HepG2 (cell line): ENCODE data around the gene CUL1. TPM values are rescaled to one million over a fixed set of nuclear protein-coding genes. Genes with fewer than 3 reads are reported as not detected.

Experiments used
- ATAC-seq: fragments of 200-7000 bp; cut with Tn5 transposase; 3 replicates; pipeline ENCODE4 v1.9.1; 2020; ENCODE audit warnings: mild to moderate bottlenecking, moderate library complexity
- BruUV-seq: library from RNA; stranded (reverse); fragments of 400-500 nt; replicated peaks from 2 replicates; lab custom pipeline; 2021; lab: Mats Ljungman, UMichigan
- CTCF ChIA-PET: fragments of 300-600 bp; formaldehyde crosslinking; extraction: SDS; loops from one replicate; lab custom pipeline; 2021; ENCODE audit warnings: low total read pairs, inconsistent platforms, low intra/inter-chr PET ratio; lab: Yijun Ruan, JAX
- POLR2A ChIA-PET: fragments of 350-600 bp; sonication (Branson Sonifier 250); formaldehyde crosslinking; loops from one replicate; lab custom pipeline; 2020; ENCODE audit warnings: antibody characterized with exemption, inconsistent platforms; lab: Yijun Ruan, JAX
- DNase-seq: peaks from one replicate; pipeline ENCODE4 v3.0.0-alpha.2; 2015; ENCODE audit warnings: low spot score
- FAIRE-seq: peaks from 3 replicates; lab custom pipeline; 2011; peaks lifted over from hg19 to GRCh38; lab: Jason Lieb, UNC
- H2AFZ ChIP-seq: one replicate; pipeline ENCODE4 v1.6.1; 2011; ENCODE audit warnings: low read length, inconsistent platforms
- H3K27ac ChIP-seq: fragments of 300-600 bp; 3 replicates; pipeline ENCODE4 v1.8.0; 2011; ENCODE audit warnings: mixed run types, mild to moderate bottlenecking, mixed read lengths, low read length, inconsistent platforms; ENCODE audit not compliant: insufficient read depth; ENCODE audit errors: extremely low read length
- H3K27me3 ChIP-seq, 2 experiments: fragments of 200-600 bp in 1 of 2; 2 replicates in 1 of 2; 3 replicates in 1 of 2; pipeline versions ENCODE4 v1.6.0 to v1.8.0; 2011; ENCODE audit warnings: low read length in 2 of 2, mild to moderate bottlenecking in 2 of 2, moderate library complexity in 2 of 2, inconsistent platforms in 1 of 2; ENCODE audit not compliant: insufficient read depth in 2 of 2, control insufficient read depth in 1 of 2
- H3K36me3 ChIP-seq, 2 experiments: fragments of 200-600 bp in 1 of 2; replicated peaks in 1 of 2; 2 replicates in 1 of 2; 3 replicates in 1 of 2; pipeline versions ENCODE4 v1.5.1 to v1.8.0; 2011; ENCODE audit warnings: low read length in 2 of 2, inconsistent platforms in 1 of 2; ENCODE audit not compliant: insufficient read depth in 2 of 2, control insufficient read depth in 1 of 2
- H3K4me1 ChIP-seq: 2 replicates; pipeline ENCODE4 v1.5.1; 2012; ENCODE audit warnings: low read length, inconsistent platforms; ENCODE audit not compliant: insufficient read depth
- H3K4me2 ChIP-seq: 2 replicates; pipeline ENCODE4 v1.6.0; 2011; ENCODE audit warnings: low read depth, low read length, inconsistent platforms
- H3K4me3 ChIP-seq, 3 experiments: fragments of 200-600 bp in 1 of 3; sonication (generic), shearing (Covaris generic) in 1 of 3; replicated peaks in 1 of 3; 2 replicates each; pipeline ENCODE4 v1.5.1; 2011 to 2016; ENCODE audit warnings: low read length in 3 of 3, inconsistent platforms in 2 of 3, low read depth in 2 of 3, mild to moderate bottlenecking in 2 of 3, control low read depth in 1 of 3, mixed read lengths in 1 of 3; ENCODE audit not compliant: insufficient read depth in 1 of 3
- H3K79me2 ChIP-seq: one replicate; pipeline ENCODE4 v1.6.1; 2011; ENCODE audit warnings: low read length, inconsistent platforms; ENCODE audit not compliant: insufficient read depth
- H3K9ac ChIP-seq: 2 replicates; pipeline ENCODE4 v1.6.0; 2011; ENCODE audit warnings: mild to moderate bottlenecking, low read depth, low read length, inconsistent platforms; ENCODE audit not compliant: insufficient read depth
- H3K9me3 ChIP-seq: 2 replicates; pipeline ENCODE4 v1.5.1; 2012; ENCODE audit warnings: mild to moderate bottlenecking, low read length
- H4K20me1 ChIP-seq: 2 replicates; pipeline ENCODE4 v1.6.0; 2011; ENCODE audit warnings: inconsistent platforms, mild to moderate bottlenecking, low read length, moderate library complexity; ENCODE audit not compliant: insufficient read depth
- BATF2 ChIP-seq: sonication (generic); formaldehyde crosslinking; IDR thresholded peaks from 2 replicates; pipeline ENCODE4 v1.8.0; 2022; ENCODE audit warnings: mild to moderate bottlenecking, missing genetic modification reagents, moderate library complexity
- GABPB1 ChIP-seq: IDR thresholded peaks from 2 replicates; pipeline ENCODE4 v1.6.1; 2016; ENCODE audit warnings: mild to moderate bottlenecking, missing genetic modification reagents, moderate library complexity, missing compliant biosample characterization
- KDM2A ChIP-seq: sonication (generic); formaldehyde crosslinking; IDR thresholded peaks from 2 replicates; pipeline ENCODE4 v1.4.0; 2020; ENCODE audit warnings: low read depth, missing genetic modification reagents, borderline replicate concordance
- SKI ChIP-seq: fragments of 450-650 bp; IDR thresholded peaks from one replicate; pipeline ENCODE4 v1.6.1; 2018; ENCODE audit warnings: mild to moderate bottlenecking; ENCODE audit not compliant: partially characterized antibody
- ZNF350 ChIP-seq: sonication (generic); formaldehyde crosslinking; IDR thresholded peaks from 2 replicates; pipeline ENCODE4 v1.4.0; 2020; ENCODE audit warnings: mild to moderate bottlenecking, low read depth, missing genetic modification reagents, borderline replicate concordance
- ZNF775 ChIP-seq: sonication (generic); formaldehyde crosslinking; IDR thresholded peaks from 2 replicates; pipeline ENCODE4 v1.4.0; 2020; ENCODE audit warnings: missing genetic modification reagents, mild to moderate bottlenecking, moderate library complexity, borderline replicate concordance
- WGBS: methylation state at CpG from one replicate; pipeline ENCODE4 v1.1.6; 2017; ENCODE audit warnings: low lambda C conversion rate; 5-methylcytosine and 5-hydroxymethylcytosine counted together
- in situ Hi-C: cut with HindIII; loops from 2 replicates; pipeline ENCODE4 v1.10.0; 2017; ENCODE audit warnings: low pct_unique_long_range_greater_than_20kb; ENCODE audit not compliant: extremely low pct_ligation_motif_present
- intact Hi-C: fragments of 100-400 bp; cut with micrococcal nuclease; formaldehyde crosslinking; loops from one replicate; pipeline ENCODE4 v1.10.0; 2022; ENCODE audit not compliant: unreplicated experiment
- polyA plus RNA-seq, 8 experiments: library from polyadenylated mRNA; depleted of rRNA in 3 of 8; stranded (reverse) in 7 of 8; unstranded in 1 of 8; fragments of >200 nt; fragmentation: Illumina TruSeq in 4 of 8; extraction: Trizol in 4 of 8; gene quantifications; 2 replicates each; pipeline versions ENCODE4 v1.2.1 to v1.2.3, GENCODE V29; 2011 to 2016; ENCODE audit warnings: low read depth in 4 of 8, missing spikeins in 1 of 8, mixed read lengths in 1 of 8; ENCODE audit not compliant: insufficient read depth in 1 of 8
- total RNA-seq, 5 experiments: library from RNA; depleted of rRNA; stranded (reverse); fragments of >200 nt; fragmentation: Illumina TruSeq; extraction: Trizol; gene quantifications; 2 replicates each; pipeline ENCODE4 v1.2.3, GENCODE V29; 2016; ENCODE audit warnings: low read depth in 1 of 5
- TF ChIP-seq, protein P1 (sequence below): sonication (generic); formaldehyde crosslinking; IDR thresholded peaks from 2 replicates; pipeline ENCODE4 v1.5.1; 2020; ENCODE audit warnings: mild to moderate bottlenecking, missing genetic modification reagents, moderate library complexity

The CUL1 gene
- total and polyA plus RNA-seq, 2 of the 13 experiments (the other 11 are each of a cell fraction or from before 2014, with no cell fraction given) = 30.1 to 45.9 TPM

DNA sequence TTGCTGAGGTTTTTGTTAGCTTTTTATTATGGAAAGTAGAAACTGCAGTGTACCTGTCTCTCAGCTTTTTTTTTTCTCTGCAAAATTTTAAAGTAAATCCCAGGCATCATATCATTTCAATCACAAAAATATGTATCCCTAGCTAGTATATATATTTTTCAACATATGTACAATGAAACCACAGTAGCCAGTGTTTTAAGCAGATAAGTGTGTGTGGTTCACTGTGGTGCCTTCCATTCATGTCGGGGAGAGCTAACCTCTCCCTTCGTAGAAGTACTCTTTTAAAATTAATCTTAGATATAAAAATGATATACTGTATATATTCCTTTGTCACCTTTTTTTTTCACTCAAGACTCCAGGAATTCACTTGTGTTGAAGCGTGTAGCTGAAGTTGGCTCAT is 22.7 kb downstream of the CUL1 start:
- peaks cover 58% of the 10 kb centered on the region for H3K4me1 ChIP-seq
- no peak overlapping the region for H3K4me2 ChIP-seq
- no peak for ATAC-seq
- peaks cover 60% of the 10 kb centered on the region for H4K20me1 ChIP-seq
- intact Hi-C loops = loop anchor here (2.0 kb wide), 1 partner anchor 21 kb away; no protein-coding TSS in a partner anchor
- no peak overlapping the region for H3K27ac ChIP-seq
- DNase-seq = no peak
- H2AFZ ChIP-seq = no peak overlapping the region
- H3K27me3 ChIP-seq = no peaks in the 10 kb centered on the region
- in situ Hi-C loops = no loop called here
- H3K79me2 ChIP-seq = peaks cover 97% of the 10 kb centered on the region
- BruUV-seq = no TSS peak
- 0 out of 5 replicates have a peak, but pooled peaks cover 0 to 1% of the 10 kb centered on the region in 2 experiments for H3K36me3 ChIP-seq
- POLR2A ChIA-PET = interaction anchor here (0.9 kb wide), 1 partner anchor 9 kb away, joined by 3 read pairs; no protein-coding TSS in a partner anchor
- no peak overlapping the region for H3K4me3 ChIP-seq
- no peaks in the 10 kb centered on the region for H3K9me3 ChIP-seq
- H3K9ac ChIP-seq = no peak overlapping the region
- TF ChIP-seq, protein P1, sequence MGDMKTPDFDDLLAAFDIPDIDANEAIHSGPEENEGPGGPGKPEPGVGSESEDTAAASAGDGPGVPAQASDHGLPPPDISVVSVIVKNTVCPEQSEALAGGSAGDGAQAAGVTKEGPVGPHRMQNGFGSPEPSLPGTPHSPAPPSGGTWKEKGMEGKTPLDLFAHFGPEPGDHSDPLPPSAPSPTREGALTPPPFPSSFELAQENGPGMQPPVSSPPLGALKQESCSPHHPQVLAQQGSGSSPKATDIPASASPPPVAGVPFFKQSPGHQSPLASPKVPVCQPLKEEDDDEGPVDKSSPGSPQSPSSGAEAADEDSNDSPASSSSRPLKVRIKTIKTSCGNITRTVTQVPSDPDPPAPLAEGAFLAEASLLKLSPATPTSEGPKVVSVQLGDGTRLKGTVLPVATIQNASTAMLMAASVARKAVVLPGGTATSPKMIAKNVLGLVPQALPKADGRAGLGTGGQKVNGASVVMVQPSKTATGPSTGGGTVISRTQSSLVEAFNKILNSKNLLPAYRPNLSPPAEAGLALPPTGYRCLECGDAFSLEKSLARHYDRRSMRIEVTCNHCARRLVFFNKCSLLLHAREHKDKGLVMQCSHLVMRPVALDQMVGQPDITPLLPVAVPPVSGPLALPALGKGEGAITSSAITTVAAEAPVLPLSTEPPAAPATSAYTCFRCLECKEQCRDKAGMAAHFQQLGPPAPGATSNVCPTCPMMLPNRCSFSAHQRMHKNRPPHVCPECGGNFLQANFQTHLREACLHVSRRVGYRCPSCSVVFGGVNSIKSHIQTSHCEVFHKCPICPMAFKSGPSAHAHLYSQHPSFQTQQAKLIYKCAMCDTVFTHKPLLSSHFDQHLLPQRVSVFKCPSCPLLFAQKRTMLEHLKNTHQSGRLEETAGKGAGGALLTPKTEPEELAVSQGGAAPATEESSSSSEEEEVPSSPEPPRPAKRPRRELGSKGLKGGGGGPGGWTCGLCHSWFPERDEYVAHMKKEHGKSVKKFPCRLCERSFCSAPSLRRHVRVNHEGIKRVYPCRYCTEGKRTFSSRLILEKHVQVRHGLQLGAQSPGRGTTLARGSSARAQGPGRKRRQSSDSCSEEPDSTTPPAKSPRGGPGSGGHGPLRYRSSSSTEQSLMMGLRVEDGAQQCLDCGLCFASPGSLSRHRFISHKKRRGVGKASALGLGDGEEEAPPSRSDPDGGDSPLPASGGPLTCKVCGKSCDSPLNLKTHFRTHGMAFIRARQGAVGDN (CRISPR knock-in tag) = no peak
- TF ChIP-seq ZNF350 (CRISPR knock-in tag) = no peak
- no peak for TF ChIP-seq KDM2A (CRISPR knock-in tag)
- no peak for TF ChIP-seq GABPB1 (CRISPR knock-in tag)
- TF ChIP-seq SKI = no peak
- no peak for TF ChIP-seq ZNF775 (CRISPR knock-in tag)
- TF ChIP-seq BATF2 = no peak
- no peak for FAIRE-seq
- 97% methylated on average over 3 of the region's 3 CpGs for WGBS
- CTCF ChIA-PET = no interaction called here
